ENCODE results near the gene ADRA2C. TPM values are rescaled to one million over a fixed set of nuclear protein-coding genes. Genes with fewer than 3 reads are reported as not detected.

ADRA2C gene
- total and polyA plus RNA-seq, 2 donors = 0.33 to 4.4 TPM

DNA sequence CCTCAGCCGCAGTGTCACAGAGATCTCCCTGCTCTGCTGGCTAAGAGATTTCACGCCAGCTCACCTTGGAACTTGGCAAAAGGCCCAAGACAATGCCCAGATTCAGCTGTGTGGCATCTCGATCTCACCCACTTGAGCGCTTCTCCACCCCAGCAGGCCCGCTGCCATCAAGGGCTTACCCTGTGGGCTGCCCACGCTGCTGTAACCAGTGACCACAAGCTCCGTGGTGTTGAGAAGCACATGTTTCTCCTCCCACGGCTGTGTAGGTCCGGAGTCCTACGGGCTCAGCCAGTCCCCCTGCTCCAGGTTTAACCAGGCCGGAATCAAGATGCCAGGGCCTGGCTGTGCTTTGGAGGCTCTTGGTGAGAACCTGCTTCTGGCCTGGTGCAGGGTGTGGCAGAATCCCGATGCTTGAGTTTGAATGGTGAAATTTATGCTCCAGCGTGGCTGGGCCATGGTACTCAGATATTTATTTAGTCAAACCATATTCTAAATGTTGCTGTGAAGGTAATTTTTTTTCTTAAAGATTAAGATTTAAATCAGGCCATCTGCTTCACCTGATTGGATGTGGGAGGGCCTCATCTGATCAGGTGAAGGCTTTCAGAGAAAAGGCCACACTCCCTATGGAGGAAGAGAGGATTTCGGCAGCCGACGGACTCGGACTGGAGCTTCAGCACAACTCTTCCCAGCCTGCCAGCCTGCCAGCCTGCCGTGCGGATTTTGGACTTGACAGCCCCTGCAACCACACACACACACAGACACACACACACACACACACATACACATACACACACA lies 24.8 kb upstream of the ADRA2C start:
- H3K9me3 ChIP-seq (ENCODE audit: control insufficient read depth in 2 of 2, insufficient read depth in 1 of 2, low read length in 1 of 2) = no peaks in the 10 kb centered on the region
- H3K4me1 ChIP-seq (ENCODE audit: control insufficient read depth in 2 of 2, insufficient read depth in 2 of 2, low read length in 2 of 2) = no peaks in the 10 kb centered on the region
- peaks cover 0 to 31% of the 10 kb centered on the region in 2 donors for H3K27me3 ChIP-seq (ENCODE audit: control insufficient read depth in 2 of 2, insufficient read depth in 1 of 2, low read length in 1 of 2)
- H3K36me3 ChIP-seq (ENCODE audit: control insufficient read depth in 2 of 2, insufficient read depth in 2 of 2, low read length in 1 of 2) = no peaks in the 10 kb centered on the region
- H3K4me3 ChIP-seq (ENCODE audit: low read length in 2 of 2) = no peak overlapping the region
- no peak for DNase-seq (ENCODE audit: low read depth in 6 of 9, low spot score in 9 of 9)
- 93% methylated on average over 19 of the region's 19 CpGs for WGBS
- H3K27ac ChIP-seq (ENCODE audit: low read depth in 1 of 2, low read length in 1 of 2) = no peak overlapping the region

DNA sequence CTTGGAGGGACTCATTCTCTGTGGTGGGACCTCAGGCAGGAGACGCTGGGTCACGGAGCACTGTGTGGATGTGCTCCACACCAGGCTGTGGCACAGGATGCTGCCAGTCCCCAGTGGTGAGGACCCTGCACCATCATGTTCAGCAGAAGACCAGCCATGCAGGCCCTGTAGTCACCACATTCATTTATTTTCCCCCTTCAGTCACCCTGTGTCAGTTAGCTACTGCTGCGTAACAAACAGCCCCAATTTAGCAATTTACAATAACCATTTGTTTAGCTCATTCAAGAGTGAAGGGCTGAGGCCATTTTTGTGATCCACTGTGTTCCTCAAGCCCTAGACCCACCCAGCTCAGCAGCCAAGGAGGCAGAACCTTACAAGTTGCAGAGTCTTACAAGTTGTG lies 23.6 kb upstream of the ADRA2C start:
- no peak overlapping the region for H3K4me3 ChIP-seq (ENCODE audit: low read length in 2 of 2)
- WGBS = 96% methylated on average over 3 of the region's 3 CpGs
- no peak for DNase-seq (ENCODE audit: low read depth in 6 of 9, low spot score in 9 of 9)
- no peaks in the 10 kb centered on the region for H3K4me1 ChIP-seq (ENCODE audit: control insufficient read depth in 2 of 2, insufficient read depth in 2 of 2, low read length in 2 of 2)
- peaks cover 4 to 33% of the 10 kb centered on the region in 2 donors for H3K27me3 ChIP-seq (ENCODE audit: control insufficient read depth in 2 of 2, insufficient read depth in 1 of 2, low read length in 1 of 2)
- H3K36me3 ChIP-seq (ENCODE audit: control insufficient read depth in 2 of 2, insufficient read depth in 2 of 2, low read length in 1 of 2) = no peaks in the 10 kb centered on the region
- no peak overlapping the region for H3K27ac ChIP-seq (ENCODE audit: low read depth in 1 of 2, low read length in 1 of 2)
- H3K9me3 ChIP-seq (ENCODE audit: control insufficient read depth in 2 of 2, insufficient read depth in 1 of 2, low read length in 1 of 2) = no peaks in the 10 kb centered on the region

DNA sequence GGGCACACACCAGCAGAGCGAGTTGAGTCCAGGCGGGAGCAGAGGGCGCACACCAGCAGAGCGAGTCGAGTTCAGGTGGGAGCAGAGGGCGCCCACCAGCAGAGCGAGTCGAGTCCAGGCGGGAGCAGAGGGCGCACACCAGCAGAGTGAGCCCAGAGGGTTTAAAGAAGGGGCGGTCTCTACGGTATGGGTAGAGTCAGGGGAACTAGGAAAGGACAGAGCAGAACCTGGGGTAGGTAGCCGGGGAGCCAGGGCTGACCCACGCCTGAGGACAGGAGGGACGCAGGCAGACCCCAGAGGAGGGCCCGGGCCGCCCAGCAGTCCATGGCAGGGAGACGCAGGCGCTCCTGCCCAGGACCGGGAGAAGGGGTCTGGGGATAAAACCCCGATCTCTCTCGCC lies 22.0 kb upstream of the ADRA2C start:
- no peaks in the 10 kb centered on the region for H3K9me3 ChIP-seq (ENCODE audit: control insufficient read depth in 2 of 2, insufficient read depth in 1 of 2, low read length in 1 of 2)
- no peak for DNase-seq (ENCODE audit: low read depth in 6 of 9, low spot score in 9 of 9)
- H3K36me3 ChIP-seq (ENCODE audit: control insufficient read depth in 2 of 2, insufficient read depth in 2 of 2, low read length in 1 of 2) = no peaks in the 10 kb centered on the region
- WGBS = 75% methylated on average over 22 of the region's 22 CpGs
- H3K27me3 ChIP-seq (ENCODE audit: control insufficient read depth in 2 of 2, insufficient read depth in 1 of 2, low read length in 1 of 2) = peaks cover 4 to 42% of the 10 kb centered on the region in 2 donors
- H3K4me3 ChIP-seq (ENCODE audit: low read length in 2 of 2) = no peak overlapping the region
- no peaks in the 10 kb centered on the region for H3K4me1 ChIP-seq (ENCODE audit: control insufficient read depth in 2 of 2, insufficient read depth in 2 of 2, low read length in 2 of 2)
- no peak overlapping the region for H3K27ac ChIP-seq (ENCODE audit: low read depth in 1 of 2, low read length in 1 of 2)

- Histone ChIP-seq H3K36me3 (ENCODE audit: control insufficient read depth in 2 of 2, insufficient read depth in 2 of 2, low read length in 1 of 2) (no peaks in the 10 kb centered on the region), H3K27me3 (ENCODE audit: control insufficient read depth in 2 of 2, insufficient read depth in 1 of 2, low read length in 1 of 2) (peaks cover 4 to 42% of the 10 kb centered on the region in 2 donors), H3K9me3 (ENCODE audit: control insufficient read depth in 2 of 2, insufficient read depth in 1 of 2, low read length in 1 of 2) (no peaks in the 10 kb centered on the region), H3K4me3 (ENCODE audit: low read length in 2 of 2) (no peak overlapping the region), H3K27ac (ENCODE audit: low read depth in 1 of 2, low read length in 1 of 2) (no peak overlapping the region), H3K4me1 (ENCODE audit: control insufficient read depth in 2 of 2, insufficient read depth in 2 of 2, low read length in 2 of 2) (no peaks in the 10 kb centered on the region)
- no peak for DNase-seq (ENCODE audit: low read depth in 6 of 9, low spot score in 9 of 9)
- WGBS = 32% methylated on average over 14 of the region's 14 CpGs
These were observed 21.3 kb upstream of the ADRA2C start for GRCh38 chr4:3744901-3745300.

GRCh38 chr4:3745886-3746656 lies 20.1 kb upstream of the ADRA2C start:
- Histone ChIP-seq H3K9me3 (ENCODE audit: control insufficient read depth in 2 of 2, insufficient read depth in 1 of 2, low read length in 1 of 2) (no peaks in the 10 kb centered on the region), H3K36me3 (ENCODE audit: control insufficient read depth in 2 of 2, insufficient read depth in 2 of 2, low read length in 1 of 2) (no peaks in the 10 kb centered on the region), H3K4me3 (ENCODE audit: low read length in 2 of 2) (no peak overlapping the region), H3K4me1 (ENCODE audit: control insufficient read depth in 2 of 2, insufficient read depth in 2 of 2, low read length in 2 of 2) (no peaks in the 10 kb centered on the region), H3K27me3 (ENCODE audit: control insufficient read depth in 2 of 2, insufficient read depth in 1 of 2, low read length in 1 of 2) (peaks cover 4 to 42% of the 10 kb centered on the region in 2 donors), H3K27ac (ENCODE audit: low read depth in 1 of 2, low read length in 1 of 2) (no peak overlapping the region)
- 70% methylated on average over 32 of the region's 32 CpGs for WGBS
- no peak for DNase-seq (ENCODE audit: low read depth in 6 of 9, low spot score in 9 of 9)

GRCh38 chr4:3746701-3747580 lies 19.2 kb upstream of the ADRA2C start:
- Histone ChIP-seq H3K4me3 (ENCODE audit: low read length in 2 of 2) (no peak overlapping the region), H3K27me3 (ENCODE audit: control insufficient read depth in 2 of 2, insufficient read depth in 1 of 2, low read length in 1 of 2) (peaks cover 4 to 42% of the 10 kb centered on the region in 2 donors), H3K9me3 (ENCODE audit: control insufficient read depth in 2 of 2, insufficient read depth in 1 of 2, low read length in 1 of 2) (no peaks in the 10 kb centered on the region), H3K4me1 (ENCODE audit: control insufficient read depth in 2 of 2, insufficient read depth in 2 of 2, low read length in 2 of 2) (no peaks in the 10 kb centered on the region), H3K36me3 (ENCODE audit: control insufficient read depth in 2 of 2, insufficient read depth in 2 of 2, low read length in 1 of 2) (no peaks in the 10 kb centered on the region), H3K27ac (ENCODE audit: low read depth in 1 of 2, low read length in 1 of 2) (no peak overlapping the region)
- DNase-seq (ENCODE audit: low read depth in 6 of 9, low spot score in 9 of 9) = no peak
- 87% methylated on average over 19 of the region's 23 CpGs for WGBS

DNA sequence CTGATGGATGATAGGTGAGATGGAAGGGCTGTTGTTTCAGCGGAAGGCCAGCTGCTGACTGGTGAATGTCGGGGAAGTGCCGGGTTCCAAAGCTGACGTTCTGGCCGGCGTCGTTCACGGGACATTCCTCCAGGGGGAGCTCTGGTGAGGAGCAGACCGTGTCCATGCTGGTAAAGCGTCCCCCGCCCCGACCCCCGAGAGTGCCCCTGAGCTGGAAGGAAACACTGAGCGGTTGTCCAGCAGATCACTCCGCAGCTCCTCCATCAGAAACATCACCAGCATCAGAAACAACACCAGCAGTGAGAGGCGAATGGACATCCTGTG lies 18.6 kb upstream of the ADRA2C start:
- no peak for DNase-seq (ENCODE audit: low read depth in 6 of 9, low spot score in 9 of 9)
- 13% methylated on average over 16 of the region's 16 CpGs for WGBS
- Histone ChIP-seq H3K27me3 (ENCODE audit: control insufficient read depth in 2 of 2, insufficient read depth in 1 of 2, low read length in 1 of 2) (peaks cover 4 to 42% of the 10 kb centered on the region in 2 donors), H3K4me1 (ENCODE audit: control insufficient read depth in 2 of 2, insufficient read depth in 2 of 2, low read length in 2 of 2) (no peaks in the 10 kb centered on the region), H3K36me3 (ENCODE audit: control insufficient read depth in 2 of 2, insufficient read depth in 2 of 2, low read length in 1 of 2) (no peaks in the 10 kb centered on the region), H3K9me3 (ENCODE audit: control insufficient read depth in 2 of 2, insufficient read depth in 1 of 2, low read length in 1 of 2) (no peaks in the 10 kb centered on the region), H3K27ac (ENCODE audit: low read depth in 1 of 2, low read length in 1 of 2) (no peak overlapping the region), H3K4me3 (ENCODE audit: low read length in 2 of 2) (no peak overlapping the region)

GRCh38 chr4:3748136-3748898 lies 17.9 kb upstream of the ADRA2C start:
- Histone ChIP-seq H3K4me1 (ENCODE audit: control insufficient read depth in 2 of 2, insufficient read depth in 2 of 2, low read length in 2 of 2) (no peaks in the 10 kb centered on the region), H3K36me3 (ENCODE audit: control insufficient read depth in 2 of 2, insufficient read depth in 2 of 2, low read length in 1 of 2) (no peaks in the 10 kb centered on the region), H3K27ac (ENCODE audit: low read depth in 1 of 2, low read length in 1 of 2) (no peak overlapping the region), H3K27me3 (ENCODE audit: control insufficient read depth in 2 of 2, insufficient read depth in 1 of 2, low read length in 1 of 2) (peaks cover 4 to 38% of the 10 kb centered on the region in 2 donors), H3K4me3 (ENCODE audit: low read length in 2 of 2) (no peak overlapping the region), H3K9me3 (ENCODE audit: control insufficient read depth in 2 of 2, insufficient read depth in 1 of 2, low read length in 1 of 2) (no peaks in the 10 kb centered on the region)
- no peak for DNase-seq (ENCODE audit: low read depth in 6 of 9, low spot score in 9 of 9)
- WGBS = 78% methylated on average over 17 of the region's 17 CpGs
